Hepatocyte (in vitro differentiated cells): ENCODE results near the gene SULT1A3. TPM values are rescaled to one million over a fixed set of nuclear protein-coding genes. Genes with fewer than 3 reads are reported as not detected.
"Not testable (repeated sequence)": the region's sequence is repeated elsewhere in the genome, so short reads cannot be mapped to it uniquely, and the experiment has no call there.

Source experiments
- DNase-seq: peaks from one replicate; pipeline ENCODE4 v3.0.0-alpha.2; 2016; ENCODE audit warnings: low spot score
- H2AFZ ChIP-seq: fragments of 200-600 bp; sonication (generic); 2 replicates; pipeline ENCODE4 v1.6.0; 2016; ENCODE audit warnings: antibody characterized with exemption, mild to moderate bottlenecking
- H3K27ac ChIP-seq: fragments of 200-600 bp; sonication (generic); 2 replicates; pipeline ENCODE4 v1.5.1; 2016; ENCODE audit warnings: mild to moderate bottlenecking
- H3K27me3 ChIP-seq: fragments of 200-600 bp; sonication (generic); 2 replicates; pipeline ENCODE4 v1.6.1; 2016
- H3K36me3 ChIP-seq: fragments of 200-600 bp; sonication (generic); replicated peaks from 2 replicates; pipeline ENCODE4 v1.5.1; 2016; ENCODE audit warnings: low read depth; ENCODE audit not compliant: insufficient read depth
- H3K4me1 ChIP-seq: fragments of 200-600 bp; sonication (generic); 2 replicates; pipeline ENCODE4 v1.5.1; 2016; ENCODE audit warnings: mild to moderate bottlenecking, moderate library complexity; ENCODE audit not compliant: insufficient read depth
- H3K4me2 ChIP-seq: fragments of 200-600 bp; sonication (generic); 2 replicates; pipeline ENCODE4 v1.6.0; 2016
- H3K4me3 ChIP-seq: fragments of 200-600 bp; sonication (generic); 2 replicates; pipeline ENCODE4 v1.5.1; 2016; ENCODE audit warnings: mild to moderate bottlenecking
- H3K79me2 ChIP-seq: fragments of 200-600 bp; sonication (generic); 2 replicates; pipeline ENCODE4 v1.6.0; 2017; ENCODE audit warnings: mild to moderate bottlenecking
- H3K9me2 ChIP-seq: fragments of 200-600 bp; sonication (generic); replicated peaks from 2 replicates; pipeline ENCODE4 v1.6.0; 2017; ENCODE audit warnings: mild to moderate bottlenecking; ENCODE audit not compliant: insufficient read depth
- H3K9me3 ChIP-seq: fragments of 200-600 bp; sonication (generic); 2 replicates; pipeline ENCODE4 v1.5.1; 2016; ENCODE audit warnings: low read depth, mild to moderate bottlenecking
- H4K20me1 ChIP-seq: fragments of 200-600 bp; sonication (generic); 2 replicates; pipeline ENCODE4 v1.6.0; 2016; ENCODE audit warnings: mild to moderate bottlenecking; ENCODE audit not compliant: insufficient read depth, poor library complexity, severe bottlenecking
- EZH2 ChIP-seq: fragments of 200-600 bp; sonication (generic); IDR thresholded peaks from 2 replicates; pipeline ENCODE4 v1.6.1; 2016; ENCODE audit warnings: antibody characterized with exemption, mild to moderate bottlenecking, borderline replicate concordance
- EZH2phosphoT487 ChIP-seq: fragments of 200-600 bp; sonication (generic); IDR thresholded peaks from one replicate; pipeline ENCODE4 v1.6.1; 2018; ENCODE audit warnings: antibody characterized with exemption, mild to moderate bottlenecking, low read depth, moderate library complexity; ENCODE audit not compliant: unreplicated experiment, severe bottlenecking
- whole genome bisulfite sequencing: methylation state at CpG from one replicate; pipeline ENCODE4 v1.1.6; 2016; ENCODE audit warnings: low lambda C conversion rate; ENCODE audit errors: missing lambda C conversion rate; 5-methylcytosine and 5-hydroxymethylcytosine counted together
- polyA plus RNA-seq: library from polyadenylated mRNA; unstranded; fragments of >200 nt; fragmentation: Nextera tagmentation; extraction: Ambion mirVana; gene quantifications from 2 replicates; pipeline ENCODE4 v1.2.1, GENCODE V29; 2016
- total RNA-seq: library from RNA; depleted of rRNA; stranded (reverse); fragments of >200 nt; gene quantifications from 2 replicates; pipeline ENCODE4 v1.2.3, GENCODE V29; 2014
- TF ChIP-seq, protein P1 (sequence below): fragments of 200-600 bp; sonication (generic); IDR thresholded peaks from 2 replicates; pipeline ENCODE4 v1.5.1; 2016; ENCODE audit warnings: antibody characterized with exemption, mild to moderate bottlenecking; ENCODE audit not compliant: poor library complexity

The SULT1A3 gene
- total and polyA plus RNA-seq, 2 experiments from 2014 or later: 8.1 to 23.1 TPM

DNA sequence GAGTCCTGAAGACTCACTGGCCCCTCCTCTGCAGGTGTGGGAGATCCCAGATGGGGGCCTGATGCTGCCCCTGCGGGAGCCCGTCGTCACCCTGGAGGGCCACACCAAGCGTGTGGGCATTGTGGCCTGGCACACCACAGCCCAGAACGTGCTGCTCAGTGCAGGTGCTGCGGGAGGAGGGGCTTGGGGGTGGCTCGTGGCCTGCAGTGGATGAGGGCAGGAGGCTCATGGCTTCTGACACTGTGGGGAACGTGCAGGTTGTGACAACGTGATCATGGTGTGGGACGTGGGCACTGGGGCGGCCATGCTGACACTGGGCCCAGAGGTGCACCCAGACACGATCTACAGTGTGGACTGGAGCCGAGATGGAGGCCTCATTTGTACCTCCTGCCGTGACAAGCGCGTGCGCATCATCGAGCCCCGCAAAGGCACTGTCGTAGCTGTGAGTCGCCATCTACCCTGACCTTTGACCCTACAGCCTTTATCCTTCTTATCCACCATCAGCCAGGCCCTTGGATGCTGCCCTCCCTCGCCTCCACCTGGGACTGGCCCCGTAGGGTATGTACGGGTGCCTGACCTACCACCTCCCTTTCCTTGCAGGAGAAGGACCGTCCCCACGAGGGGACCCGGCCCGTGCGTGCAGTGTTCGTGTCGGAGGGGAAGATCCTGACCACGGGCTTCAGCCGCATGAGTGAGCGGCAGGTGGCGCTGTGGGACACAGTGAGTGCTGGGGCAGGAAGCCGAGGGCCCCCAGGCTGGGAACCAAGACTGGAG, 12.1 kb upstream of the SULT1A3 start:
- Histone ChIP-seq H3K36me3 (no peaks in the 10 kb centered on the region), H3K9me2 (no peaks in the 10 kb centered on the region), H3K4me1 (no peaks in the 10 kb centered on the region), H3K79me2 (no peaks in the 10 kb centered on the region), H2AFZ (no peak overlapping the region), H4K20me1 (no peaks in the 10 kb centered on the region), H3K4me3 (no peak overlapping the region), H3K9me3 (no peaks in the 10 kb centered on the region), H3K27ac (no peak overlapping the region), H3K27me3 (no peaks in the 10 kb centered on the region), H3K4me2 (no peak overlapping the region)
- no peak for TF ChIP-seq EZH2
- TF ChIP-seq, protein P1, sequence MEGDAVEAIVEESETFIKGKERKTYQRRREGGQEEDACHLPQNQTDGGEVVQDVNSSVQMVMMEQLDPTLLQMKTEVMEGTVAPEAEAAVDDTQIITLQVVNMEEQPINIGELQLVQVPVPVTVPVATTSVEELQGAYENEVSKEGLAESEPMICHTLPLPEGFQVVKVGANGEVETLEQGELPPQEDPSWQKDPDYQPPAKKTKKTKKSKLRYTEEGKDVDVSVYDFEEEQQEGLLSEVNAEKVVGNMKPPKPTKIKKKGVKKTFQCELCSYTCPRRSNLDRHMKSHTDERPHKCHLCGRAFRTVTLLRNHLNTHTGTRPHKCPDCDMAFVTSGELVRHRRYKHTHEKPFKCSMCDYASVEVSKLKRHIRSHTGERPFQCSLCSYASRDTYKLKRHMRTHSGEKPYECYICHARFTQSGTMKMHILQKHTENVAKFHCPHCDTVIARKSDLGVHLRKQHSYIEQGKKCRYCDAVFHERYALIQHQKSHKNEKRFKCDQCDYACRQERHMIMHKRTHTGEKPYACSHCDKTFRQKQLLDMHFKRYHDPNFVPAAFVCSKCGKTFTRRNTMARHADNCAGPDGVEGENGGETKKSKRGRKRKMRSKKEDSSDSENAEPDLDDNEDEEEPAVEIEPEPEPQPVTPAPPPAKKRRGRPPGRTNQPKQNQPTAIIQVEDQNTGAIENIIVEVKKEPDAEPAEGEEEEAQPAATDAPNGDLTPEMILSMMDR: peak; percentile 46
- 70% methylated on average over 36 of the region's 36 CpGs for WGBS
- DNase-seq: peak; percentile 69

- H2AFZ ChIP-seq: no peak overlapping the region
- no peak overlapping the region for H3K27ac ChIP-seq
- no peaks in the 10 kb centered on the region for H3K79me2 ChIP-seq
- H4K20me1 ChIP-seq: no peaks in the 10 kb centered on the region
- DNase-seq: no peak
- no peaks in the 10 kb centered on the region for H3K4me1 ChIP-seq
- no peaks in the 10 kb centered on the region for H3K36me3 ChIP-seq
- H3K4me2 ChIP-seq: no peak overlapping the region
- H3K4me3 ChIP-seq: no peak overlapping the region
- H3K9me3 ChIP-seq: no peaks in the 10 kb centered on the region
- TF ChIP-seq EZH2 (no peak), EZH2phosphoT487 (no peak)
- TF ChIP-seq, protein P1: no peak
- WGBS: 86% methylated on average over 9 of the region's 9 CpGs
- H3K27me3 ChIP-seq: no peaks in the 10 kb centered on the region
- no peaks in the 10 kb centered on the region for H3K9me2 ChIP-seq
Observed at GRCh38 chr16:30187556-30187865, 11.5 kb upstream of the SULT1A3 start.

DNA sequence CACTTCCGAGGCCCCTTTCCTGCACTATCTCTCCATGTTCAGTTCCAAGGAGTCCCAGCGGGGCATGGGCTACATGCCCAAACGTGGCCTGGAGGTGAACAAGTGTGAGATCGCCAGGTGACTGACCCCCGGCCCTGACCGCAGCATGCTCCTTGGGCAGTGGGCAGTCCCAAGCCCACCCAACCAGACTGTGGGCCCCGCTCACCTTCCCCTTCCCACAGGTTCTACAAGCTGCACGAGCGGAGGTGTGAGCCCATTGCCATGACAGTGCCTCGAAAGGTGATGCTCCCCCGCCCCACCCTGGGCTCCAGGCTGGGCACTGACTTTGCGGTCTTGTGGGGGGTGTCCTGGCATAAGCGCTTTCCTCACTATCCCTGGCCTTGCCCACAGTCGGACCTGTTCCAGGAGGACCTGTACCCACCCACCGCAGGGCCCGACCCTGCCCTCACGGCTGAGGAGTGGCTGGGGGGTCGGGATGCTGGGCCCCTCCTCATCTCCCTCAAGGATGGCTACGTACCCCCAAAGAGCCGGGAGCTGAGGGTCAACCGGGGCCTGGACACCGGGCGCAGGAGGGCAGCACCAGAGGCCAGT, 11.0 kb upstream of the SULT1A3 start:
- Histone ChIP-seq H3K4me1 (no peaks in the 10 kb centered on the region), H3K4me2 (no peak overlapping the region), H3K4me3 (no peak overlapping the region), H3K9me2 (no peaks in the 10 kb centered on the region), H4K20me1 (no peaks in the 10 kb centered on the region), H3K27ac (no peak overlapping the region), H3K27me3 (no peaks in the 10 kb centered on the region), H2AFZ (no peak overlapping the region), H3K36me3 (no peaks in the 10 kb centered on the region), H3K9me3 (no peaks in the 10 kb centered on the region), H3K79me2 (no peaks in the 10 kb centered on the region)
- WGBS: 95% methylated on average over 20 of the region's 23 CpGs
- DNase-seq: no peak
- TF ChIP-seq EZH2 (no peak), EZH2phosphoT487 (no peak)
- TF ChIP-seq, protein P1: no peak

DNA sequence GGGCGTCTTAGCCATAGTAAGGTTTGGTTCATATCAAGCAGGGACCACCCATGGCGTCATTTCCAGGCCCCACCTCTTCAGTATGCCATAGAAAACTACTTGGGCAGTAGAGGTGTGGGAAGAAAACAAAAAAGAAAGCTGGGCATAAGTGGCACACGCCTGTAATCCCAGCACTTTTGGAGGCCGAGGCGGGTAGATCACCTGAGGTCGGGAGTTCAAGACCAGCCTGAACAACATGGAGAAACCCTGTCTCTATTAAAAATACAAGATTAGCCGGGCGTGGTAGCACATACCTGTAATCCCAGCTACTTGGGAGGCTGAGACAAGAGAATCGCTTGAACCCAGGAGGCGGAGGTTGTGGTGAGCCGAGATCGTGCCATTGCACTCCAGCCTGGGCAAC, 7.9 kb upstream of the SULT1A3 start:
- H3K36me3 ChIP-seq, H2AFZ ChIP-seq, H3K79me2 ChIP-seq, H3K27ac ChIP-seq, H4K20me1 ChIP-seq, H3K27me3 ChIP-seq, DNase-seq, H3K4me2 ChIP-seq, H3K9me3 ChIP-seq, H3K4me3 ChIP-seq, H3K9me2 ChIP-seq, H3K4me1 ChIP-seq: not testable (repeated sequence)
- WGBS: 97% methylated on average over 6 of the region's 12 CpGs

- H3K27ac ChIP-seq, H2AFZ ChIP-seq, H3K4me3 ChIP-seq, DNase-seq, H3K9me3 ChIP-seq, H3K36me3 ChIP-seq, H3K9me2 ChIP-seq, H3K4me2 ChIP-seq, H3K27me3 ChIP-seq, H3K79me2 ChIP-seq, H4K20me1 ChIP-seq, H3K4me1 ChIP-seq: not testable (repeated sequence)
- no CpG with 5 or more reads among the region's 21 CpGs for WGBS
Observed at GRCh38 chr16:30193098-30193497, 6.0 kb upstream of the SULT1A3 start.

DNA sequence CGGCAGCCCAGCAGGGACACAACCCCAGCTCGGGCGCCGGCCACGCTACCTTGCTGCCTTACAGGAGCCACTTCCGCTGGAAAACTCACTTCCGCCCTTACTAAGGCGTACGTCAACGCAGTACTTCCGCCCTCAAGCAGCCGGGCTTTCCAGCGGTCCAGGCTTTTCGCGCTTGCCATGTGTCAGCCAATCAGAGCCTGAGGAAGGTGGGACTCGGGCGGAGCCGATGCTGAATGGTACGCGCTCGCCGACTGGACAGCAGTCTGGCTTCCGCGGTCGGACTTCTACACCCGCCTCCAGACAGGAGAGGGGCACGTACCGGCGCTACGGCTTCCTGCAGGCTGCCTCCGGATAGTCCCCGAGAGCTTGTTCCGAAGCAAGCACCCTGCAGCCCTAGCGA, 5.4 kb upstream of the SULT1A3 start, which contains the start of the genes BOLA2B and SLX1A:
Gene BOLA2B (minus strand): TSS at position 52 of the 400 bp plus-strand sequence. CDS start 71 bp downstream, outside the sequence.
Gene SLX1A (plus strand): TSS at position 261 of the 400 bp plus-strand sequence. CDS start 210 bp downstream, outside the sequence.
- not testable (repeated sequence) for H4K20me1 ChIP-seq, H3K9me3 ChIP-seq, H3K9me2 ChIP-seq, H3K4me3 ChIP-seq, H3K36me3 ChIP-seq, H3K4me1 ChIP-seq, H3K27me3 ChIP-seq, H3K27ac ChIP-seq, H2AFZ ChIP-seq, H3K79me2 ChIP-seq, DNase-seq
- WGBS: no CpG with 5 or more reads among the region's 34 CpGs
- peak within 1 kb of the TSS; percentile 88 for H3K4me2 ChIP-seq
